Common myeloid progenitor, CD34-positive (primary cell): ENCODE results near the gene CLIC3.

Experiments used
- CTCF ChIA-PET: fragments of 350-600 bp; sonication (Branson Sonifier 250); formaldehyde crosslinking; loops from one replicate; lab custom pipeline; 2021; ENCODE audit warnings: antibody characterized with exemption; lab: Charles Lee
- POLR2A ChIA-PET: fragments of 350-600 bp; sonication (Branson Sonifier 250); formaldehyde crosslinking; loops from one replicate; lab custom pipeline; 2021; ENCODE audit warnings: antibody characterized with exemption; lab: Charles Lee
- DNase-seq, 3 donors: peaks; one replicate each; pipeline versions ENCODE4 v3.0.0 to v3.0.0-alpha.2; 2013
- H3K27ac ChIP-seq, 2 experiments: 1 replicate in 1 of 2; 2 replicates in 1 of 2; pipeline ENCODE4 v1.7.0; 2013; ENCODE audit warnings: inconsistent platforms in 2 of 2, low read length in 2 of 2, mild to moderate bottlenecking in 2 of 2, low read depth in 1 of 2, moderate library complexity in 1 of 2; ENCODE audit not compliant: severe bottlenecking in 2 of 2, insufficient read depth in 1 of 2, poor library complexity in 1 of 2
- H3K27me3 ChIP-seq, 5 experiments: replicated peaks in 2 of 5; 1 replicate in 3 of 5; 2 replicates in 2 of 5; pipeline versions ENCODE4 v1.6.1 to v1.7.0; 2013; ENCODE audit warnings: low read length in 4 of 5, mild to moderate bottlenecking in 2 of 5, moderate library complexity in 2 of 5, inconsistent platforms in 1 of 5; ENCODE audit not compliant: insufficient read depth in 5 of 5, control insufficient read depth in 4 of 5
- H3K36me3 ChIP-seq, 4 experiments: 1 replicate in 2 of 4; 2 replicates in 2 of 4; pipeline versions ENCODE4 v1.6.1 to v1.7.0; 2013; ENCODE audit warnings: low read length in 3 of 4, control low read depth in 1 of 4, mild to moderate bottlenecking in 1 of 4; ENCODE audit not compliant: control insufficient read depth in 4 of 4, insufficient read depth in 4 of 4
- H3K4me1 ChIP-seq, 4 experiments: 1 replicate in 3 of 4; 2 replicates in 1 of 4; pipeline versions ENCODE4 v1.6.1 to v1.7.1; 2013; ENCODE audit warnings: low read length in 3 of 4, mild to moderate bottlenecking in 3 of 4, control low read depth in 1 of 4, inconsistent platforms in 1 of 4, moderate library complexity in 1 of 4; ENCODE audit not compliant: control insufficient read depth in 4 of 4, insufficient read depth in 4 of 4; ENCODE audit errors: control extremely low read depth in 1 of 4
- H3K4me3 ChIP-seq, 7 experiments: 1 replicate in 4 of 7; 2 replicates in 3 of 7; pipeline versions ENCODE4 v1.5.1 to v1.7.0; 2013; ENCODE audit warnings: mild to moderate bottlenecking in 7 of 7, low read length in 6 of 7, moderate library complexity in 6 of 7, inconsistent platforms in 2 of 7, low read depth in 2 of 7, control low read depth in 1 of 7; ENCODE audit not compliant: insufficient read depth in 4 of 7, control insufficient read depth in 1 of 7; ENCODE audit errors: extremely low read depth in 1 of 7
- H3K9me3 ChIP-seq, 5 experiments: 1 replicate in 4 of 5; 2 replicates in 1 of 5; pipeline versions ENCODE4 v1.6.1 to v1.7.1; 2013; ENCODE audit warnings: low read length in 4 of 5, mild to moderate bottlenecking in 2 of 5, inconsistent platforms in 1 of 5, low read depth in 1 of 5, moderate library complexity in 1 of 5; ENCODE audit not compliant: control insufficient read depth in 4 of 5, insufficient read depth in 2 of 5; ENCODE audit errors: control extremely low read depth in 1 of 5
- WGBS: methylation state at CpG from one replicate; pipeline ENCODE4 v1.1.5; 2013; ENCODE audit not compliant: insufficient coverage; 5-methylcytosine and 5-hydroxymethylcytosine counted together

Gene CLIC3

DNA sequence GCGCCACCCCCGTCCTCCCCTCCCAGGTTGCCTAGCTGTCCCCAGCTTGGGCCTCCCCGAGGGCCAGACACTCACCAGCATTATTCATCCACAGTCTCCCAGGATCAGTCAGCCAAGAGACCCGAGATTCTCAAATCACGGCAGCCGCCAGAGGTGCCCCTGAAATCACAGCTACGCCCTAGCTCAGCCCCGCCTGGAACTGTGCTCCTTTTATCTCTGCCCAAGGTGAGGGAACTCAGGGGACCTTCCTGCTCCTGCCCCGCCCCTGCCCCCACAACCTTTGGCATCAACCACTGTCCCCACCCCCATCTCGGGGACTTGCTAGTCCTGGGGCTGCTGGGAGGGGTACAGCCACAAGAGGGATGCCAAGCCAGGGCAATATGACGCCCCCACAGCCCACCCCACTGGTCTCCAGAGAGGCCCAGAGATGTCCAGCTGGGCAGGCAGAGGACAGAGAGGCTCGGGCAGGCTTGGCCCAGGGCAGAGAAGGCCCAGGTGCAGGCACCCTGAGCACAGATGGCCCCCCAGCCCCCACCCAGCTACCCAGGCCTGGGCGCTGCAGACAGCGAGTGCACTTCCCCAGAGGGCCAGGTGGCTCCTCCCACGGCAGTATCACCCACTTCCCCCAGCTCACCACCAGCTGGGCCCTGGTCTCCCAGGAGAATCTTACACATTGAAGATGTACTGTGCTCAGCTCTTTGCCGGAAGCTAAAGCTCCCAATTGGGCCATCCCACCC, 35.7 kb upstream of the CLIC3 start, which contains the start of gene FUT7:
TSS of gene FUT7 (minus strand) at position 185 of the 737 bp plus-strand sequence. CDS start at position 88, 97 bp downstream.
- no peaks in the 10 kb centered on the region for H3K9me3 ChIP-seq
- DNase-seq, result peak in 2 of 3 donors; percentile 73 to 76
- peaks cover 0 to 11% (median 2%) of the 10 kb centered on the region in 4 experiments for H3K36me3 ChIP-seq
- H3K27me3 ChIP-seq, result no peaks in the 10 kb centered on the region
- WGBS, result 43% methylated on average over 11 of the region's 16 CpGs
- H3K4me1 ChIP-seq, result peaks cover 0 to 81% (median 78%) of the 10 kb centered on the region in 4 experiments
- ChIA-PET POLR2A (no interaction called here), CTCF (interaction anchor here (1.0 to 4.3 kb wide), 3 partner anchors 28 to 190 kb away, joined by 3 to 34 read pairs (median 5); partner anchors contain the start of gene AJM1)
- peak within 1 kb of the TSS; percentile 86 to 87 for H3K27ac ChIP-seq
- peak within 1 kb of the TSS in 6 of 7 experiments; percentile 24 to 83 (median 64) for H3K4me3 ChIP-seq

- Histone ChIP-seq H3K27ac (peak overlapping the region; percentile 86 to 87), H3K27me3 (no peaks in the 10 kb centered on the region), H3K4me1 (peaks cover 0 to 91% (median 89%) of the 10 kb centered on the region in 4 experiments), H3K4me3 (peak overlapping the region in 5 of 7 experiments; percentile 54 to 83 (median 73)), H3K36me3 (peaks cover 0 to 11% (median 2%) of the 10 kb centered on the region in 4 experiments), H3K9me3 (no peaks in the 10 kb centered on the region)
- 52% methylated on average over 65 of the region's 65 CpGs for WGBS
- ChIA-PET POLR2A (no interaction called here), CTCF (interaction anchor here (0.5 to 4.3 kb wide), 11 partner anchors 14 to 172 kb away, joined by 3 to 34 read pairs (median 7); partner anchors contain the start of gene NPDC1)
- peak; percentile 89 to 97 (median 96) for DNase-seq
Measured at GRCh38 chr9:137030538-137031527, 34.5 kb upstream of the CLIC3 start.

- peaks cover 0 to 91% (median 85%) of the 10 kb centered on the region in 4 experiments for H3K4me1 ChIP-seq
- H3K27me3 ChIP-seq, result no peaks in the 10 kb centered on the region
- H3K4me3 ChIP-seq, result peak overlapping the region in 5 of 7 experiments; percentile 54 to 83 (median 73)
- peak in 1 of 3 donors; percentile 59 for DNase-seq
- H3K9me3 ChIP-seq, result no peaks in the 10 kb centered on the region
- peak overlapping the region; percentile 77 to 87 for H3K27ac ChIP-seq
- peaks cover 0 to 6% (median 0%) of the 10 kb centered on the region in 4 experiments for H3K36me3 ChIP-seq
- ChIA-PET CTCF (interaction anchor here (0.7 to 11.1 kb wide), 27 partner anchors 8 to 186 kb away, joined by 3 to 109 read pairs (median 5); partner anchors contain the start of genes CLIC3, LCN12, NPDC1 and PAXX), POLR2A (interaction anchor here (0.7 to 1.4 kb wide), 2 partner anchors 15 to 55 kb away, joined by 3 to 7 read pairs; no protein-coding TSS in a partner anchor)
- 15% methylated on average over 15 of the region's 15 CpGs for WGBS
Measured at GRCh38 chr9:137030006-137030405, 33.6 kb upstream of the CLIC3 start.

- Histone ChIP-seq H3K4me3 (peak overlapping the region; percentile 28 to 83 (median 73)), H3K4me1 (peaks cover 0 to 85% (median 79%) of the 10 kb centered on the region in 4 experiments), H3K27me3 (no peaks in the 10 kb centered on the region), H3K36me3 (peaks cover 0 to 8% (median 0%) of the 10 kb centered on the region in 4 experiments), H3K27ac (peak overlapping the region; percentile 77 to 87), H3K9me3 (no peaks in the 10 kb centered on the region)
- WGBS, result 8% methylated on average over 14 of the region's 19 CpGs
- ChIA-PET POLR2A (interaction anchor here (0.6 to 1.4 kb wide), 4 partner anchors 15 to 411 kb away, joined by 3 to 7 read pairs (median 4); no protein-coding TSS in a partner anchor), CTCF (interaction anchor here (0.7 to 11.1 kb wide), 39 partner anchors 8 to 241 kb away, joined by 3 to 109 read pairs (median 4); partner anchors contain the start of genes CLIC3, LCN12, MAN1B1 and NPDC1)
- DNase-seq, result peak; percentile 50 to 70 (median 63)
Measured at GRCh38 chr9:137029058-137029936, 32.9 kb upstream of the CLIC3 start.

DNA sequence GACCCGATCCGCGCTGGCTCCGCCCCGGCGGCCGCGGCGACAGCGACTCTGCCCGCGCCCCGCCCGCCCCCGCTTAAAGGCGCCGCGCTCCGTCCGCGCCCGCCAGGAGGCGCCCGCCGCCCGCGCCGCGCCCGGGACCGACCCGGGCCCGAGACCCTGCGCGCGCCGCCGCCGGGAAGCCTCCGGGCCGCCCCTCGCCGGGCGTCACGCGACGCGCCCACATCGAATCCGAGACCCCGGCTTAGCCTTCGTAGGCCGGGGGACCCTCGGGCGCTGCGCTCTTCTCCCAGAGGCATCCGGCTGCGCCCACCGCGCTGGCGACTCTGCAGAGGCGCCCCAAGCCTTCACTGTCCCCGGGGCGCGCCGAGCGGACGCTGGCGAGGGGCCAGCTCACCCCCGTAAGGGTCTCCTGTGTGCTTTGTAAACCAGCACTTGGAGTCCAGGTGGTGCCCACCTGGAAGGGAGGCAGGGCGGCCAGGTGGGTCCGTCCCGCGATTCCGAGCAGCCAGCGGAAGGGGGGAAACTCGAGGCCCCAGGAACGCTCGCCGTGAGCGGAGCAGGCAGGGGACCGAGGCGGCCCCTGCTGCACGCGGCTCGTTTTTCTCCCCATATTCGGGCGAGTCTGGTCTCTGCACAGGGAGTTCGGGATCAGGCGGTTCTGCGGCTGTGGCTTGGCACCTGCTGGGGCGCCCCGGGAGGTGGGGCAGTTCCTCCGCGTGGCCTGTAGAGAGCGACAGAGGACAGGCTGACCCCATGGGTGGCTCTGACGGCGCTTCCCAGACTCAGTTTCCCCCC, 32.1 kb upstream of the CLIC3 start:
- peak; percentile 53 to 72 (median 67) for DNase-seq
- ChIA-PET CTCF (interaction anchor here (0.7 to 11.1 kb wide), 30 partner anchors 9 to 240 kb away, joined by 3 to 109 read pairs (median 4); partner anchors contain the start of genes CLIC3, MAN1B1, NPDC1 and PAXX), POLR2A (interaction anchor here (0.6 to 1.4 kb wide), 2 partner anchors 53 to 410 kb away, joined by 4 to 7 read pairs; no protein-coding TSS in a partner anchor)
- Histone ChIP-seq H3K27ac (peak overlapping the region; percentile 54 to 87), H3K4me1 (peaks cover 0 to 78% (median 73%) of the 10 kb centered on the region in 4 experiments), H3K27me3 (no peaks in the 10 kb centered on the region), H3K9me3 (no peaks in the 10 kb centered on the region), H3K36me3 (peaks cover 0 to 15% (median 2%) of the 10 kb centered on the region in 4 experiments), H3K4me3 (peak overlapping the region; percentile 51 to 83 (median 73))
- WGBS, result 0% methylated on average over 51 of the region's 98 CpGs
